Endothelial cell of umbilical vein (primary cell): ENCODE data around the gene EIF5AL1.

Experiments
- EZH2 ChIP-seq: IDR thresholded peaks from 2 replicates; pipeline ENCODE4 v1.6.1; 2012; ENCODE audit warnings: borderline replicate concordance, low read depth, mild to moderate bottlenecking, moderate library complexity, low read length, inconsistent platforms; ENCODE audit not compliant: severe bottlenecking
- JUN ChIP-seq: IDR thresholded peaks from 2 replicates; pipeline ENCODE4 v1.6.1; 2011; ENCODE audit warnings: borderline replicate concordance, low read depth; ENCODE audit not compliant: insufficient read length, insufficient read depth
- MAX ChIP-seq: IDR thresholded peaks from 2 replicates; pipeline ENCODE4 v1.6.1; 2011; ENCODE audit not compliant: insufficient read depth, insufficient read length
- MYC ChIP-seq: IDR thresholded peaks from one replicate; pipeline ENCODE4 v1.6.1; 2011; ENCODE audit warnings: mild to moderate bottlenecking, low read depth, low read length
- POLR2A ChIP-seq: IDR thresholded peaks from 2 replicates; pipeline ENCODE4 v1.6.1; 2012; ENCODE audit warnings: low read depth, mild to moderate bottlenecking, control low read depth, low read length
- TF ChIP-seq, protein P1 (sequence below), 2 donors: IDR thresholded peaks; 1 replicate in 1 of 2; 2 replicates in 1 of 2; pipeline ENCODE4 v1.5.1; 2011; ENCODE audit warnings: low read length in 2 of 2, mild to moderate bottlenecking in 2 of 2, moderate library complexity in 2 of 2, control low read depth in 1 of 2, inconsistent platforms in 1 of 2, low read depth in 1 of 2; ENCODE audit not compliant: insufficient read depth in 1 of 2; ENCODE audit errors: extremely low read depth in 1 of 2

GRCh38 chr10:79463578-79464496 lies 48.5 kb upstream of the EIF5AL1 start:
- TF ChIP-seq POLR2A: no peak
- TF ChIP-seq MYC: no peak
- TF ChIP-seq, protein P1, sequence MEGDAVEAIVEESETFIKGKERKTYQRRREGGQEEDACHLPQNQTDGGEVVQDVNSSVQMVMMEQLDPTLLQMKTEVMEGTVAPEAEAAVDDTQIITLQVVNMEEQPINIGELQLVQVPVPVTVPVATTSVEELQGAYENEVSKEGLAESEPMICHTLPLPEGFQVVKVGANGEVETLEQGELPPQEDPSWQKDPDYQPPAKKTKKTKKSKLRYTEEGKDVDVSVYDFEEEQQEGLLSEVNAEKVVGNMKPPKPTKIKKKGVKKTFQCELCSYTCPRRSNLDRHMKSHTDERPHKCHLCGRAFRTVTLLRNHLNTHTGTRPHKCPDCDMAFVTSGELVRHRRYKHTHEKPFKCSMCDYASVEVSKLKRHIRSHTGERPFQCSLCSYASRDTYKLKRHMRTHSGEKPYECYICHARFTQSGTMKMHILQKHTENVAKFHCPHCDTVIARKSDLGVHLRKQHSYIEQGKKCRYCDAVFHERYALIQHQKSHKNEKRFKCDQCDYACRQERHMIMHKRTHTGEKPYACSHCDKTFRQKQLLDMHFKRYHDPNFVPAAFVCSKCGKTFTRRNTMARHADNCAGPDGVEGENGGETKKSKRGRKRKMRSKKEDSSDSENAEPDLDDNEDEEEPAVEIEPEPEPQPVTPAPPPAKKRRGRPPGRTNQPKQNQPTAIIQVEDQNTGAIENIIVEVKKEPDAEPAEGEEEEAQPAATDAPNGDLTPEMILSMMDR (IDR thresholded peaks at IDR 0.05; ENCODE audit: extremely low read depth in 1 of 2, insufficient read depth in 1 of 2, low read depth in 1 of 2, low read length in 2 of 2): no peak
- no peak for TF ChIP-seq EZH2
- TF ChIP-seq MAX: no peak
- TF ChIP-seq JUN: no peak
